GM20431 (cell line): ENCODE data around the gene ABLIM2.

Experiments used
- in situ Hi-C: fragments of 300-500 bp; cut with MseI, MboI; formaldehyde crosslinking; loops from one replicate; pipeline ENCODE4 v1.15.0; 2020; ENCODE audit warnings: low sequenced_read_pairs; ENCODE audit not compliant: unreplicated experiment

Gene ABLIM2

GRCh38 chr4:8079031-8079885 lies 79.4 kb downstream of the ABLIM2 start:
- in situ Hi-C loops: no loop called here

GRCh38 chr4:8078610-8079015 lies 80.0 kb downstream of the ABLIM2 start:
- in situ Hi-C loops: no loop called here

GRCh38 chr4:8078109-8078494 lies 80.5 kb downstream of the ABLIM2 start:
- in situ Hi-C loops: no loop called here

GRCh38 chr4:8077181-8078108 lies 81.2 kb downstream of the ABLIM2 start:
- in situ Hi-C loops: no loop called here

- in situ Hi-C loops: no loop called here
Measured at GRCh38 chr4:8076023-8076422, 82.6 kb downstream of the ABLIM2 start.

GRCh38 chr4:8073206-8073863 lies 85.3 kb downstream of the ABLIM2 start:
- in situ Hi-C loops: no loop called here

- in situ Hi-C loops: no loop called here
Measured at GRCh38 chr4:8072235-8072968, 86.2 kb downstream of the ABLIM2 start.

GRCh38 chr4:8071766-8072165 lies 86.8 kb downstream of the ABLIM2 start:
- in situ Hi-C loops: no loop called here

- in situ Hi-C loops: no loop called here
Measured at GRCh38 chr4:8070736-8071718, 87.6 kb downstream of the ABLIM2 start.

- in situ Hi-C loops: no loop called here
Measured at GRCh38 chr4:8069102-8069752, 89.4 kb downstream of the ABLIM2 start.

- in situ Hi-C loops: no loop called here
Measured at GRCh38 chr4:8067945-8068896, 90.4 kb downstream of the ABLIM2 start.

GRCh38 chr4:8067274-8067936 lies 91.2 kb downstream of the ABLIM2 start:
- in situ Hi-C loops: no loop called here

GRCh38 chr4:8066336-8066931 lies 92.2 kb downstream of the ABLIM2 start:
- in situ Hi-C loops: no loop called here

GRCh38 chr4:8063974-8064563 lies 94.5 kb downstream of the ABLIM2 start:
- in situ Hi-C loops: no loop called here

GRCh38 chr4:8061573-8061972 lies 97.0 kb downstream of the ABLIM2 start:
- in situ Hi-C loops: no loop called here

GRCh38 chr4:8061145-8061544 lies 97.5 kb downstream of the ABLIM2 start:
- in situ Hi-C loops: no loop called here
